Neural progenitor cell (in vitro differentiated cells): ENCODE data around the gene UGT1A4.
A peak's percentile ranks its signal among the peaks of the same experiment; 100 is the strongest.

Source experiments
- CTCF ChIP-seq: fragments of 200-600 bp; sonication (generic); IDR thresholded peaks from 2 replicates; pipeline ENCODE4 v1.5.1; 2017; ENCODE audit warnings: antibody characterized with exemption, mild to moderate bottlenecking
- EZH2phosphoT487 ChIP-seq: fragments of 200-600 bp; sonication (generic); IDR thresholded peaks from 2 replicates; pipeline ENCODE4 v1.6.1; 2017; ENCODE audit warnings: antibody characterized with exemption

GRCh38 chr2:233674995-233675394, 43.5 kb upstream of the UGT1A4 start:
- TF ChIP-seq CTCF = peak; percentile 21
- no peak for TF ChIP-seq EZH2phosphoT487
